HPDE6-E6E7 (cell line): ENCODE results near the gene GOT1.

ENCODE experiments used
- DNase-seq: peaks from one replicate; pipeline ENCODE4 v3.0.0; 2011; ENCODE audit warnings: missing footprints; ENCODE audit errors: extremely low spot score

The GOT1 gene

GRCh38 chr10:99360934-99361333, 69.5 kb downstream of the GOT1 start:
- no peak for DNase-seq

GRCh38 chr10:99358101-99358500, 72.3 kb downstream of the GOT1 start:
- no peak for DNase-seq

GRCh38 chr10:99357691-99358090, 72.7 kb downstream of the GOT1 start:
- no peak for DNase-seq

GRCh38 chr10:99353182-99353581, 77.2 kb downstream of the GOT1 start:
- DNase-seq, result no peak

- no peak for DNase-seq
Observed at GRCh38 chr10:99347672-99348071, 82.8 kb downstream of the GOT1 start.
